RWPE2 (cell line): ENCODE results near the gene SPATA16.

Experiments
- ATAC-seq: fragments of 200-7000 bp; cut with Tn5 transposase; 3 replicates; pipeline ENCODE4 v1.9.1; 2021; ENCODE audit warnings: low read depth
- DNase-seq: peaks from one replicate; pipeline ENCODE4 v3.0.0-alpha.2; 2020; ENCODE audit warnings: low spot score
- H3K27ac ChIP-seq: fragments of 450-650 bp; 2 replicates; pipeline ENCODE4 v1.5.1; 2017; ENCODE audit warnings: mild to moderate bottlenecking; ENCODE audit not compliant: poor library complexity, severe bottlenecking
- H3K27me3 ChIP-seq: fragments of 250-450 bp; sonication (Bioruptor Pico); 2 replicates; pipeline ENCODE4 v1.5.1; 2021; ENCODE audit warnings: mild to moderate bottlenecking, moderate library complexity; ENCODE audit not compliant: insufficient read depth, poor library complexity, severe bottlenecking
- H3K36me3 ChIP-seq: fragments of 250-450 bp; sonication (Bioruptor Pico); 2 replicates; pipeline ENCODE4 v1.5.1; 2020; ENCODE audit warnings: low read depth, mild to moderate bottlenecking, moderate library complexity
- H3K4me1 ChIP-seq: fragments of 250-450 bp; sonication (Bioruptor Pico); 2 replicates; pipeline ENCODE4 v1.5.1; 2021; ENCODE audit warnings: mild to moderate bottlenecking, moderate library complexity; ENCODE audit not compliant: insufficient read depth, poor library complexity, severe bottlenecking
- H3K4me3 ChIP-seq: fragments of 250-450 bp; sonication (Bioruptor Pico); 2 replicates; pipeline ENCODE4 v1.5.1; 2021; ENCODE audit warnings: mild to moderate bottlenecking, moderate library complexity; ENCODE audit not compliant: severe bottlenecking
- H3K9me3 ChIP-seq: fragments of 250-450 bp; sonication (Bioruptor Pico); 2 replicates; pipeline ENCODE4 v1.5.1; 2021; ENCODE audit warnings: mild to moderate bottlenecking, moderate library complexity; ENCODE audit not compliant: severe bottlenecking
- CTCF ChIP-seq: fragments of 450-650 bp; IDR thresholded peaks from one replicate; pipeline ENCODE4 v1.5.1; 2017; ENCODE audit warnings: mild to moderate bottlenecking, moderate library complexity; ENCODE audit not compliant: poor library complexity, severe bottlenecking

Gene SPATA16

GRCh38 chr3:173109143-173109542 is 31.9 kb downstream of the SPATA16 start:
- no peak overlapping the region for H3K27ac ChIP-seq
- TF ChIP-seq CTCF, result no peak
- no peak for DNase-seq

GRCh38 chr3:173103469-173103868 is 37.6 kb downstream of the SPATA16 start:
- TF ChIP-seq CTCF, result no peak
- no peak overlapping the region for H3K4me3 ChIP-seq

More at GRCh38 chr3:173109143-173109542, 31.9 kb downstream of the SPATA16 start:
- ATAC-seq, result no peak
- Histone ChIP-seq H3K36me3 (no peaks in the 10 kb centered on the region), H3K9me3 (no peaks in the 10 kb centered on the region), H3K4me1 (no peaks in the 10 kb centered on the region), H3K27me3 (peaks cover 7% of the 10 kb centered on the region), H3K4me3 (no peak overlapping the region)

GRCh38 chr3:173098959-173099358 is 42.1 kb downstream of the SPATA16 start:
- Histone ChIP-seq H3K27ac (no peak overlapping the region), H3K4me1 (no peaks in the 10 kb centered on the region), H3K9me3 (no peaks in the 10 kb centered on the region), H3K36me3 (no peaks in the 10 kb centered on the region), H3K27me3 (no peaks in the 10 kb centered on the region), H3K4me3 (no peak overlapping the region)
- DNase-seq, result no peak
- ATAC-seq, result no peak
- TF ChIP-seq CTCF, result no peak

More at GRCh38 chr3:173103469-173103868, 37.6 kb downstream of the SPATA16 start:
- no peak for DNase-seq
- Histone ChIP-seq H3K4me1 (no peaks in the 10 kb centered on the region), H3K27me3 (no peaks in the 10 kb centered on the region), H3K9me3 (no peaks in the 10 kb centered on the region), H3K36me3 (no peaks in the 10 kb centered on the region), H3K27ac (no peak overlapping the region)
- ATAC-seq, result no peak

DNA sequence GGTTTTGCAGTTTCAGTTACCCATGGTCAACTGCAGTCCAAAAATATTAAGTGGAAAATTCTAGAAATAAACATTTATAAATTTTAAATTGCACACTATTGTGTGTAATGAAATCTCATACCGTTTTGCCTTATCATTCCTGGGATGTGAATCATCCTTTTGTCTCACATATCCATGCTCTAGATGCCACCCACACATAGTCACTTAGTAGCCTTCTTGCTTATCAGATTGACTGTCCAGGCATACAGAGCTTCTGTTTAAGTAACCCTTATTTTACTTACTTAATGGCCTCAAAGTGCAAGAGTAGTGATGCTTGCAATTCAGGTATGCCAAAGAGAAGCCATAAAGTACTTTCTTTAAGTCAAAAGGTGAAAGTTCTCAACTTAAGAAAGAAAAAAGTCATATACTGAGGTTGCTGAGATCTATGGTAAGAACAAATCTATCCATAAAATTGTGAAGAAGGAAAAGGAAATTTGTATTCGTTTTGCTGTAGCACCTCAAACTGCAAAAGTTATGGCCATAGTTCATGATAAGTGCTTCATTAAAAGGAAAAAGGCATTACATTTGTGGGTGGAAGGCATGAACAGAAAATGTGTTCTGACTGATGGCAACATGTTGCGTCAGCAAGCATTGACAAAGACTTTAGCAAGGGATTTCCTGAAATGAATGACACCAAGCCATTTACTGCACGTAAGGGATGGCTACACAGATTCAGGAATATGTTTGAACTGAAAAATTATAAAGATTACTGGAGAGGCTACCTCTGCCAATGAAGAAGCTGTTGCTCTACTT is 43.8 kb downstream of the SPATA16 start:
- H3K9me3 ChIP-seq, result no peaks in the 10 kb centered on the region
- H3K27me3 ChIP-seq, result no peaks in the 10 kb centered on the region
- ATAC-seq (peak; percentile 49; the same call in 1 of the 3 replicates), DNase-seq (no peak)
- no peak overlapping the region for H3K27ac ChIP-seq
- H3K4me1 ChIP-seq, result no peaks in the 10 kb centered on the region
- no peak for TF ChIP-seq CTCF
- no peak overlapping the region for H3K4me3 ChIP-seq
- no peaks in the 10 kb centered on the region for H3K36me3 ChIP-seq

DNA sequence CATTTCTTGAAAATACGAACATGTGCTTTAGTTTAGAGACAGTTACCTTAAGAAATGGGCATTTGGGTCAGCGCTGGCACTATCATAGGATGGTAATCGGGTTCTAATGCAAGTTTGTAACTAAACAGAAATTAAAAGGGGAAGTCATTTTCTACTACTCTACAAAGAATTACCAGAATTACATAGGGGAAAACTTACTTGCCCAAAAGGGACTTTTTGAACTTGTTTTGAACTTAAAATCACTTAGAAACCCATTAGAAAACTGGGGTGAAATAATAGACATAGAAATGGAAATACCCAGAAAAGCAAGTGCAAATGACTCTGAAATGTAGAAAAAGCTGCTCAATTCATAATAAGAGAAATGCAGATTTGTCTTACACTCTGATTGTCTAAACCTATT is 44.9 kb downstream of the SPATA16 start:
- no peak overlapping the region for H3K4me3 ChIP-seq
- ATAC-seq (no peak), DNase-seq (no peak)
- no peaks in the 10 kb centered on the region for H3K36me3 ChIP-seq
- H3K27ac ChIP-seq, result no peak overlapping the region
- H3K4me1 ChIP-seq, result no peaks in the 10 kb centered on the region
- H3K27me3 ChIP-seq, result no peaks in the 10 kb centered on the region
- no peaks in the 10 kb centered on the region for H3K9me3 ChIP-seq
- TF ChIP-seq CTCF, result no peak
